Measurements from ENCODE around the gene GLE1. TPM values are rescaled to one million over a fixed set of nuclear protein-coding genes. Genes with fewer than 3 reads are reported as not detected.
"Not testable (repeated sequence)": the region's sequence is repeated elsewhere in the genome, so short reads cannot be mapped to it uniquely, and the experiment has no call there.

The GLE1 gene
- total RNA-seq, 4 donors from 2014 or later = 21.4 to 31.2 (median 24.4) TPM

DNA sequence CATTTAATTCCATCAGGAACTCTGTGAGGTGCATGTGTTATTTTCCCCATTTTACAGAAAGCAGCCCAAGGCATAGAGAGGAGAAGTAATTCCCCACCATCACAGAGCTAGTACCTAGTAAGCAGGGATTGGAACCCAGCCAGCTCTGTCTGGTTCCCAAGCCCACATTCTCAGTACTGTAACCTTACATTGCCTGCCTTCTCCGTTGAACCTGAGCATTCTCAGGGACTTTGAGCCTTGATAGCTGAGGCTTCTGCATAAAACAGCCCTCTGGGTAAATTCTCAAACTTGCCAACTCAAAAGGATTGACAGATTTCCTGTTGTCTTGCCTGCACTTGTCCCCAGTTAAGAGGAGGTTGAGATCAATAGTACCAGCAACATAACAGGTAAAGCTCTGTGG, 9.2 kb upstream of the GLE1 start:
- TF ChIP-seq, protein P1, sequence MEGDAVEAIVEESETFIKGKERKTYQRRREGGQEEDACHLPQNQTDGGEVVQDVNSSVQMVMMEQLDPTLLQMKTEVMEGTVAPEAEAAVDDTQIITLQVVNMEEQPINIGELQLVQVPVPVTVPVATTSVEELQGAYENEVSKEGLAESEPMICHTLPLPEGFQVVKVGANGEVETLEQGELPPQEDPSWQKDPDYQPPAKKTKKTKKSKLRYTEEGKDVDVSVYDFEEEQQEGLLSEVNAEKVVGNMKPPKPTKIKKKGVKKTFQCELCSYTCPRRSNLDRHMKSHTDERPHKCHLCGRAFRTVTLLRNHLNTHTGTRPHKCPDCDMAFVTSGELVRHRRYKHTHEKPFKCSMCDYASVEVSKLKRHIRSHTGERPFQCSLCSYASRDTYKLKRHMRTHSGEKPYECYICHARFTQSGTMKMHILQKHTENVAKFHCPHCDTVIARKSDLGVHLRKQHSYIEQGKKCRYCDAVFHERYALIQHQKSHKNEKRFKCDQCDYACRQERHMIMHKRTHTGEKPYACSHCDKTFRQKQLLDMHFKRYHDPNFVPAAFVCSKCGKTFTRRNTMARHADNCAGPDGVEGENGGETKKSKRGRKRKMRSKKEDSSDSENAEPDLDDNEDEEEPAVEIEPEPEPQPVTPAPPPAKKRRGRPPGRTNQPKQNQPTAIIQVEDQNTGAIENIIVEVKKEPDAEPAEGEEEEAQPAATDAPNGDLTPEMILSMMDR (IDR thresholded peaks at IDR 0.05) = no peak
- TF ChIP-seq POLR2A (IDR thresholded peaks at IDR 0.05) = no peak
- intact Hi-C loops (cut with DNase I) = no loop called here
- DNase-seq = no peak
- peak overlapping the region in 3 of 4 donors; percentile 8 to 26 (median 21) for H3K27ac ChIP-seq
- peaks cover 4 to 92% (median 7%) of the 10 kb centered on the region in 3 donors for H3K36me3 ChIP-seq
- H3K4me1 ChIP-seq = peaks cover 0 to 36% (median 20%) of the 10 kb centered on the region in 3 donors
- 0 to 50% methylated on average over 1 of the region's 1 CpG for WGBS, 2 donors
- H3K27me3 ChIP-seq = no peaks in the 10 kb centered on the region
- no peaks in the 10 kb centered on the region for H3K9me3 ChIP-seq
- no peak overlapping the region for H3K4me3 ChIP-seq

DNA sequence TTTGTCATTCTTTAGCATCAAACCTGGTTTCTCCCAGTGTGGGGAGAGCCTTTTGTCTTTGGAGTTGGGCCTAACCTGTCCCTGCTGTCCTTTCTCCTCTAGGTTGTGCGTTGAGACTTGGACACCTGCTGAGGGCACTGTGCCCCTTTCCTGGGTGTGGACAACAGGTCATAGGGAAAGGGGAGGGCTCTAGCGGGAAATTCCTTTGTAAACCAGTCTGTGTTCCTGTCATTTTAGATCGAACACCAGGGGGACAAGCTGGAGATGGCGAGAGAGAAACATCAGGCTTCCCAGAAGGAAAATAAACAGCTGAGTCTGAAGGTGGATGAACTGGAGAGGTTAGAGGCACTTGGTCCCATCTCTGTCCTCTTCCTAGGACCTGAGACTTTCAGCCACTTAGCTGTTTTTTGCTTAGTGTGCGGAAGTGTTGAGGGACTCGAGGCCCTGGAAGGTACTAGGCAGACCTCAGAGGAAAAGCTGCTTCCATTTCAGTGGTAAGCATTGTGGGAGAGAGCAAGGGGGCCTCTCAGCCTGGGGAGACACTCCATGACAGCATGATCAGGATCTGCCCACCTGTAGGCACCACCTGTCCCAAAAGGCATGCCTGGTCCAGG, 8.6 kb upstream of the GLE1 start:
- Histone ChIP-seq H3K4me1 (peaks cover 0 to 36% (median 20%) of the 10 kb centered on the region in 3 donors), H3K27me3 (no peaks in the 10 kb centered on the region), H3K36me3 (peaks cover 4 to 92% (median 7%) of the 10 kb centered on the region in 3 donors), H3K4me3 (no peak overlapping the region), H3K27ac (peak overlapping the region; percentile 8 to 27 (median 24)), H3K9me3 (no peaks in the 10 kb centered on the region)
- intact Hi-C loops (cut with DNase I) = no loop called here
- DNase-seq = no peak
- TF ChIP-seq, protein P1 (IDR thresholded peaks at IDR 0.05) = peak in 1 of 6 experiments; percentile 17
- TF ChIP-seq POLR2A (IDR thresholded peaks at IDR 0.05) = no peak
- WGBS, 2 donors = 67 to 75% methylated on average over 4 to 6 of the region's 6 CpGs

DNA sequence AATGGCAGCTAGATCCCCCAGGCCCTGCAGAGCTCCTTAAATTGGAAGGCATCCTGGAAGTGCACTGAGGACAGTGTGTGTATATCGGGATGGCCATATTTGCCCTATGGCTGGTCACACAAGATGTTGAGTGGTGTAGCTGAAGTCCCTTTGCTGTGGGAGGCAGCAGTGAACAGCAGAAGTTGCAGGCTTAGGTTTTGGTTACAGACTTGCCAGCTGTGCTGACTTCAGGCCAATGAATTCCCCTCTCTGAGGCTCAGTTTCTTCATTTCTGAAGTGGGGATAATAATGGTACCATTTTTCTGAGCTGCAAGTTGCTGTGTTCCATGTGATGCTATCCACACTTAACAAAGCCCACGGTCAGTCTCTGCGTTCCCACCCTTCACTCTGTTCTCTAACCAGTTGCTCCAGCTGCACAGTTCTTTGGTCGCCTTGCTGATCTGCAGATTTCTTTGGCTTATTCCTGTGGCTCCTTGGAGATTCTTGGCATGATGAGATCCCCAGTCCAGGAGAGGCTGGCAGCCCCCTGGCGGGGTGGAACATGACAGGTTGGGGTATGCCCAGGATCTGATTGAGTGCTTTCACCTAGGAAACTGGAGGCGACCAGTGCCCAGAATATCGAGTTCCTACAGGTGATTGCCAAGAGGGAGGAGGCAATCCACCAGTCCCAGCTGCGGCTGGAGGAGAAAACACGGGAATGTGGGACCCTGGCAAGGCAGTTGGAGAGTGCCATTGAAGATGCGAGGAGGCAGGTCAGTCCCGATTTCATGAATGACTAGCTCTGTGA, 6.5 kb upstream of the GLE1 start:
- Histone ChIP-seq H3K27ac (no peak overlapping the region), H3K4me3 (no peak overlapping the region), H3K36me3 (peaks cover 4 to 78% (median 7%) of the 10 kb centered on the region in 3 donors), H3K9me3 (no peaks in the 10 kb centered on the region), H3K4me1 (peaks cover 0 to 40% (median 20%) of the 10 kb centered on the region in 3 donors), H3K27me3 (no peaks in the 10 kb centered on the region)
- intact Hi-C loops (cut with DNase I) = no loop called here
- no peak for DNase-seq
- TF ChIP-seq, protein P1 (IDR thresholded peaks at IDR 0.05) = no peak
- TF ChIP-seq POLR2A (IDR thresholded peaks at IDR 0.05) = no peak
- 53 to 69% methylated on average over 7 to 9 of the region's 11 CpGs for WGBS, 2 donors

DNA sequence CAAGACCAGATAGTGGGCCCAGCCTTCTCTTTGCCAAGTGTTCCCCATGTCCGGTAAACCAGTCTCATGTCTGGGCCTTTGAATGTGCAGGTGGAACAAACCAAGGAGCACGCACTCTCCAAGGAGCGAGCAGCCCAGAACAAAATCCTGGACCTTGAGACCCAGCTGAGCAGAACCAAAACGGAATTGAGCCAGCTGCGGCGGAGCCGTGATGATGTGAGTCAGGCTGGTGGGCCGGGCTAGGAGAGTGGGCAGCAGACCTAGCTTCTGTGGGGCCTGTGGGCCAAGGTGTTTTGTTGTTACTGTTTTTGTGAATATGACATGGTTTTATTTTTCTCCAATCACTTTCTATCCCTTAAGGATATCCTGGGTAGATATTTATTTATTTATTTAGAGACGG, 5.6 kb upstream of the GLE1 start:
- no peak for DNase-seq
- Histone ChIP-seq H3K4me1 (peaks cover 6 to 45% (median 26%) of the 10 kb centered on the region in 3 donors), H3K27ac (no peak overlapping the region), H3K27me3 (no peaks in the 10 kb centered on the region), H3K36me3 (peaks cover 4 to 73% (median 7%) of the 10 kb centered on the region in 3 donors), H3K9me3 (no peaks in the 10 kb centered on the region), H3K4me3 (no peak overlapping the region)
- intact Hi-C loops (cut with DNase I) = no loop called here
- WGBS, 2 donors = 95 to 97% methylated on average over 8 to 9 of the region's 9 CpGs
- TF ChIP-seq, protein P1 (IDR thresholded peaks at IDR 0.05) = no peak
- no peak for TF ChIP-seq POLR2A (IDR thresholded peaks at IDR 0.05)

DNA sequence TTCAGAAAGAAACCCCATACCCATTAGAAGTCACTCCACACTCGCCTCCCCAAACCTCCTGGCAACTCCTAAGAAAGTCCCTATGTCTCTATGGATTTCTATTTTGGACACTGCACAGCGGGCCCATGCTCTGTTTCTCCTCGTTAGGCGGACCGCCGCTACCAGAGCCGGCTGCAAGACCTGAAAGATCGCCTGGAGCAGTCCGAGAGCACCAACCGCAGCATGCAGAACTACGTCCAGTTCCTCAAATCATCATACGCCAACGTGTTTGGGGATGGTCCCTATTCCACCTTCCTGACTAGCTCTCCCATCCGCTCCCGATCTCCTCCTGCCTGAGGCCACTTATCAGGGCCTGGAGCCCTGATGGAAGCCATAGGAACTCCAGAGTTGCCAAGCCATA, 4.6 kb upstream of the GLE1 start:
- Histone ChIP-seq H3K27ac (no peak overlapping the region), H3K27me3 (no peaks in the 10 kb centered on the region), H3K36me3 (peaks cover 4 to 65% (median 7%) of the 10 kb centered on the region in 3 donors), H3K4me1 (peaks cover 6 to 40% (median 21%) of the 10 kb centered on the region in 3 donors), H3K4me3 (no peak overlapping the region), H3K9me3 (no peaks in the 10 kb centered on the region)
- intact Hi-C loops (cut with DNase I) = no loop called here
- 95 to 96% methylated on average over 15 of the region's 15 CpGs for WGBS, 2 donors
- no peak for TF ChIP-seq POLR2A (IDR thresholded peaks at IDR 0.05)
- TF ChIP-seq, protein P1 (IDR thresholded peaks at IDR 0.05) = no peak
- no peak for DNase-seq

DNA sequence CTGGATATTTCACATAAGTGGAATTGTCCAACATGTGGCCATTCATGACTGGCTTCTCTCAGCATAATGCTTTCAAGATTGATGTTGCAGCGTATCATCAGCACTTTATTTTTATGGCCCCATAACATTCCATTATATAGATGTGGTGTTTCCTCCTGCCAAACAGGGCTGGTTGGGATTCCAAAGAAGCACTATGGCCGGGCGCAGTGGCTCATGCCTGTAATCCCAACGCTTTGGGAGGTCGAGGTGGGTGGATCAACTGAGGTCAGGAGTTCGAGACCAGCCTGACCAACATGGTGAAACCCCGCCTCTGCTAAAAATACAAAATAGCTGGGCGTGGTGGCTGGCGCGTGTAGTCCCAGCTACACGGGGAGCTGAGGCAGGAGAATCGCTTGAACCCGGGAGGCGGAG, 1.1 kb upstream of the GLE1 start:
- H3K36me3 ChIP-seq = peaks cover 0 to 41% (median 7%) of the 10 kb centered on the region in 3 donors
- H3K4me3 ChIP-seq = peak overlapping the region in 3 of 4 donors; percentile 88 to 97 (median 90)
- peak overlapping the region; percentile 85 to 96 (median 94) for H3K27ac ChIP-seq
- DNase-seq; intact Hi-C loops (cut with DNase I); H3K27me3 ChIP-seq; H3K9me3 ChIP-seq: not testable (repeated sequence)
- peaks cover 17 to 37% (median 19%) of the 10 kb centered on the region in 3 donors for H3K4me1 ChIP-seq
- WGBS, 2 donors = 27 to 42% methylated on average over 1 to 8 of the region's 14 CpGs

Data from esophagus squamous epithelium (tissue), 5 donors.